Endothelial cell of umbilical vein (primary cell): ENCODE results near the gene MPND. TPM values are rescaled to one million over a fixed set of nuclear protein-coding genes. Genes with fewer than 3 reads are reported as not detected.

ENCODE experiments used
- BruUV-seq: library from RNA; stranded (reverse); fragments of 400-500 nt; replicated peaks from 2 replicates; lab custom pipeline; 2021; lab: Mats Ljungman, UMichigan
- CTCF ChIA-PET: fragments of 300-600, 350-600 bp; sonication (Branson Sonifier 250); formaldehyde crosslinking; loops from one replicate; lab custom pipeline; 2021; ENCODE audit warnings: antibody characterized with exemption, inconsistent platforms; lab: Charles Lee
- POLR2A ChIA-PET: fragments of 300-600, 350-600 bp; sonication (Branson Sonifier 250); formaldehyde crosslinking; loops from one replicate; lab custom pipeline; 2021; ENCODE audit warnings: antibody characterized with exemption, inconsistent platforms; lab: Charles Lee
- DNase-seq: peaks from one replicate; pipeline ENCODE4 v3.0.0-alpha.2; 2011; ENCODE audit warnings: low read depth, low spot score
- FAIRE-seq: peaks from 2 replicates; lab custom pipeline; 2011; peaks lifted over from hg19 to GRCh38; lab: Jason Lieb, UNC
- H2AFZ ChIP-seq: 2 replicates; pipeline ENCODE4 v1.6.0; 2012; ENCODE audit warnings: low read depth, low read length, control low read depth, inconsistent platforms
- H3K27ac ChIP-seq: 2 replicates; pipeline ENCODE4 v1.5.1; 2011; ENCODE audit warnings: low read depth, mild to moderate bottlenecking, control low read depth, low read length, moderate library complexity; ENCODE audit not compliant: insufficient read depth
- H3K27me3 ChIP-seq, 2 experiments: 2 replicates each; pipeline versions ENCODE4 v1.6.0 to v1.6.1; 2011; ENCODE audit warnings: low read length in 2 of 2, mixed read lengths in 1 of 2; ENCODE audit not compliant: control insufficient read depth in 2 of 2, insufficient read depth in 2 of 2
- H3K36me3 ChIP-seq, 2 experiments: 2 replicates in 1 of 2; 3 replicates in 1 of 2; pipeline ENCODE4 v1.5.1; 2011; ENCODE audit warnings: low read length in 2 of 2, mild to moderate bottlenecking in 1 of 2, moderate library complexity in 1 of 2; ENCODE audit not compliant: control insufficient read depth in 2 of 2, insufficient read depth in 2 of 2; ENCODE audit errors: extremely low read depth in 1 of 2
- H3K4me1 ChIP-seq: 3 replicates; pipeline ENCODE4 v1.5.1; 2011; ENCODE audit warnings: mild to moderate bottlenecking, low read length; ENCODE audit not compliant: control insufficient read depth, insufficient read depth; ENCODE audit errors: extremely low read depth
- H3K4me2 ChIP-seq: 2 replicates; pipeline ENCODE4 v1.6.1; 2011; ENCODE audit warnings: low read length, control low read depth, mixed read lengths; ENCODE audit not compliant: insufficient read depth
- H3K4me3 ChIP-seq, 3 experiments: fragments of 200-600 bp in 1 of 3; sonication (generic), shearing (Covaris generic) in 1 of 3; replicated peaks in 1 of 3; 2 replicates each; pipeline ENCODE4 v1.5.1; 2011 to 2016; ENCODE audit warnings: control low read depth in 3 of 3, low read length in 3 of 3, mild to moderate bottlenecking in 2 of 3, inconsistent platforms in 1 of 3, low read depth in 1 of 3, moderate library complexity in 1 of 3; ENCODE audit not compliant: insufficient read depth in 1 of 3
- H3K79me2 ChIP-seq: 2 replicates; pipeline ENCODE4 v1.6.0; 2012; ENCODE audit warnings: low read length, inconsistent platforms; ENCODE audit not compliant: control insufficient read depth, insufficient read depth
- H3K9ac ChIP-seq: replicated peaks from 2 replicates; pipeline ENCODE3; 2011; ENCODE audit warnings: low read length, control low read depth; ENCODE audit not compliant: insufficient read depth; ENCODE audit errors: extremely low read depth
- H3K9me1 ChIP-seq: replicated peaks from 3 replicates; pipeline ENCODE4 v1.6.0; 2011; ENCODE audit warnings: mild to moderate bottlenecking, low read length; ENCODE audit not compliant: control insufficient read depth, insufficient read depth; ENCODE audit errors: extremely low read depth
- H3K9me3 ChIP-seq: replicated peaks from 2 replicates; pipeline ENCODE4 v1.5.1; 2012; ENCODE audit warnings: low read length, inconsistent platforms; ENCODE audit not compliant: control insufficient read depth, insufficient read depth
- H4K20me1 ChIP-seq: replicated peaks from 2 replicates; pipeline ENCODE3; 2011; ENCODE audit warnings: mild to moderate bottlenecking, low read length; ENCODE audit not compliant: control insufficient read depth, insufficient read depth; ENCODE audit errors: extremely low read depth
- CTCF ChIP-seq, 2 donors: IDR thresholded peaks; 1 replicate in 1 of 2; 2 replicates in 1 of 2; pipeline ENCODE4 v1.5.1; 2011; ENCODE audit warnings: low read length in 2 of 2, mild to moderate bottlenecking in 2 of 2, moderate library complexity in 2 of 2, control low read depth in 1 of 2, inconsistent platforms in 1 of 2, low read depth in 1 of 2; ENCODE audit not compliant: insufficient read depth in 1 of 2; ENCODE audit errors: extremely low read depth in 1 of 2
- EZH2 ChIP-seq: IDR thresholded peaks from 2 replicates; pipeline ENCODE4 v1.6.1; 2012; ENCODE audit warnings: borderline replicate concordance, low read depth, mild to moderate bottlenecking, moderate library complexity, low read length, inconsistent platforms; ENCODE audit not compliant: severe bottlenecking
- FOS ChIP-seq: IDR thresholded peaks from 2 replicates; pipeline ENCODE4 v1.6.1; 2011; ENCODE audit warnings: mild to moderate bottlenecking, low read length, moderate library complexity, borderline replicate concordance; ENCODE audit not compliant: insufficient read depth
- GATA2 ChIP-seq: IDR thresholded peaks from 2 replicates; pipeline ENCODE4 v1.7.0; 2011; ENCODE audit warnings: low read depth, mild to moderate bottlenecking, moderate library complexity, mixed read lengths, low read length; ENCODE audit not compliant: insufficient read length, insufficient read depth
- JUN ChIP-seq: IDR thresholded peaks from 2 replicates; pipeline ENCODE4 v1.6.1; 2011; ENCODE audit warnings: borderline replicate concordance, low read depth; ENCODE audit not compliant: insufficient read length, insufficient read depth
- MAX ChIP-seq: IDR thresholded peaks from 2 replicates; pipeline ENCODE4 v1.6.1; 2011; ENCODE audit not compliant: insufficient read depth, insufficient read length
- MYC ChIP-seq: IDR thresholded peaks from one replicate; pipeline ENCODE4 v1.6.1; 2011; ENCODE audit warnings: mild to moderate bottlenecking, low read depth, low read length
- POLR2A ChIP-seq: IDR thresholded peaks from 2 replicates; pipeline ENCODE4 v1.6.1; 2012; ENCODE audit warnings: low read depth, mild to moderate bottlenecking, control low read depth, low read length
- POLR2AphosphoS5 ChIP-seq: IDR thresholded peaks from 2 replicates; pipeline ENCODE4 v1.6.1; 2012; ENCODE audit warnings: low read depth, mild to moderate bottlenecking, control low read depth, low read length, moderate library complexity; ENCODE audit not compliant: insufficient read depth
- dilution Hi-C: fragments of 300-500 bp; cut with MboI; formaldehyde crosslinking; loops from one replicate; pipeline ENCODE4 v1.15.0; 2019; ENCODE audit warnings: low sequenced_read_pairs; ENCODE audit not compliant: extremely low pct_ligation_motif_present
- intact Hi-C: fragments of 100-400 bp; cut with micrococcal nuclease; formaldehyde crosslinking; loops from one replicate; pipeline ENCODE4 v1.10.0; 2022
- polyA plus RNA-seq, 4 experiments: library from polyadenylated mRNA; depleted of rRNA in 3 of 4; stranded (reverse) in 3 of 4; unstranded in 1 of 4; fragments of >200 nt; gene quantifications; 2 replicates each; pipeline versions ENCODE4 v1.2.1 to v1.2.3, GENCODE V29; 2011 to 2012; ENCODE audit warnings: missing spikeins in 1 of 4
- total RNA-seq: library from RNA; stranded (reverse); gene quantifications from 2 replicates; pipeline ENCODE4 v1.2.3, GENCODE V29; 2021

The MPND gene
- total and polyA plus RNA-seq, 2 donors (not counting 3 experiments of a cell fraction or from before 2014, with no cell fraction given): 14.8 to 21.1 TPM

GRCh38 chr19:4373601-4374497, 30.5 kb downstream of the MPND start:
- DNase-seq (no peak), FAIRE-seq (peak; percentile 31)
- intact Hi-C loops (loop anchor here (1.0 kb wide), 3 partner anchors 16 to 31 kb away; partner anchors contain the start of genes MPND and SH3GL1), dilution Hi-C loops (no loop called here)
- Histone ChIP-seq H3K27ac (peak overlapping the region; percentile 51), H3K36me3 (peaks cover 0 to 10% of the 10 kb centered on the region in 2 experiments), H3K4me3 (no peak overlapping the region), H3K9me3 (no peaks in the 10 kb centered on the region), H3K27me3 (no peaks in the 10 kb centered on the region), H3K79me2 (peaks cover 96% of the 10 kb centered on the region), H3K9ac (peak overlapping the region; percentile 59), H4K20me1 (no peaks in the 10 kb centered on the region), H2AFZ (no peak overlapping the region), H3K4me2 (peak overlapping the region; percentile 24), H3K4me1 (peaks cover 53% of the 10 kb centered on the region), H3K9me1 (no peaks in the 10 kb centered on the region)
- no peak for TF ChIP-seq FOS
- no peak for TF ChIP-seq EZH2
- no peak for TF ChIP-seq CTCF (IDR thresholded peaks at IDR 0.05; ENCODE audit: extremely low read depth in 1 of 2, insufficient read depth in 1 of 2, low read depth in 1 of 2, low read length in 2 of 2)
- TF ChIP-seq MAX: no peak
- TF ChIP-seq GATA2: no peak
- no peak for TF ChIP-seq POLR2A
- no peak for TF ChIP-seq POLR2AphosphoS5
- TF ChIP-seq JUN: no peak
- no peak for TF ChIP-seq MYC
- POLR2A ChIA-PET: no interaction called here
- BruUV-seq: no TSS peak
- CTCF ChIA-PET: interaction anchor here (0.9 to 8.7 kb wide), 4 partner anchors 12 to 27 kb away, joined by 3 to 105 read pairs (median 28); partner anchors contain the start of genes CHAF1A and SH3GL1
